WI38 (cell line): ENCODE measurements around the gene RALGAPA1.
"Not testable (repeated sequence)": the region's sequence is repeated elsewhere in the genome, so short reads cannot be mapped to it uniquely, and the experiment has no call there.

Experiments
- H3K4me3 ChIP-seq: 2 replicates; pipeline ENCODE4 v1.5.1; 2011; ENCODE audit warnings: low read depth, mild to moderate bottlenecking, control low read depth, low read length
- CTCF ChIP-seq: IDR thresholded peaks from 2 replicates; pipeline ENCODE4 v1.5.1; 2012; ENCODE audit warnings: low read depth, mild to moderate bottlenecking, control low read depth, low read length

RALGAPA1 gene

GRCh38 chr14:35750202-35750904 lies 58.7 kb downstream of the RALGAPA1 start:
- H3K4me3 ChIP-seq, result no peak overlapping the region
- TF ChIP-seq CTCF, result no peak

GRCh38 chr14:35747379-35747778 lies 61.7 kb downstream of the RALGAPA1 start:
- TF ChIP-seq CTCF, result no peak
- no peak overlapping the region for H3K4me3 ChIP-seq

GRCh38 chr14:35742442-35742841 lies 66.7 kb downstream of the RALGAPA1 start:
- TF ChIP-seq CTCF, result no peak
- no peak overlapping the region for H3K4me3 ChIP-seq

- no peak for TF ChIP-seq CTCF
These were observed 67.1 kb downstream of the RALGAPA1 start for GRCh38 chr14:35742032-35742371.

GRCh38 chr14:35741345-35742031 lies 67.6 kb downstream of the RALGAPA1 start:
- no peak for TF ChIP-seq CTCF
- no peak overlapping the region for H3K4me3 ChIP-seq

More at GRCh38 chr14:35742032-35742371, 67.1 kb downstream of the RALGAPA1 start:
- no peak overlapping the region for H3K4me3 ChIP-seq

GRCh38 chr14:35740215-35740614 lies 68.9 kb downstream of the RALGAPA1 start:
- no peak for TF ChIP-seq CTCF
- H3K4me3 ChIP-seq, result no peak overlapping the region

- not testable (repeated sequence) for H3K4me3 ChIP-seq
These were observed 73.9 kb downstream of the RALGAPA1 start for GRCh38 chr14:35735163-35735562.

- not testable (repeated sequence) for H3K4me3 ChIP-seq
These were observed 75.6 kb downstream of the RALGAPA1 start for GRCh38 chr14:35733510-35733909.
